T-helper 2 cell treated with Interferon-gamma antibody and Interleukin-4, amounts not matched to agents 5 μg/mL and 100 μg/mL, for 36 hours (primary cell): ENCODE measurements around the gene EEF2KMT.
"Not testable (repeated sequence)": the region's sequence is repeated elsewhere in the genome, so short reads cannot be mapped to it uniquely, and the experiment has no call there.

Experiments
- DNase-seq: peaks from one replicate; pipeline ENCODE4 v3.0.0; 2021; ENCODE audit warnings: low spot score
- H3K27ac Mint-ChIP-seq: one replicate; pipeline ENCODE4 v1.8.0; 2021; ENCODE audit warnings: mild to moderate bottlenecking, mixed read lengths
- H3K27me3 Mint-ChIP-seq: one replicate; pipeline ENCODE4 v1.8.0; 2021; ENCODE audit warnings: low read depth, mixed read lengths
- H3K36me3 Mint-ChIP-seq: one replicate; pipeline ENCODE4 v1.8.0; 2021; ENCODE audit warnings: low read depth, mixed read lengths
- H3K4me1 Mint-ChIP-seq: one replicate; pipeline ENCODE4 v1.8.0; 2021; ENCODE audit warnings: low read depth, mixed read lengths
- H3K4me3 Mint-ChIP-seq: one replicate; pipeline ENCODE4 v1.8.0; 2022; ENCODE audit warnings: mild to moderate bottlenecking, moderate library complexity, mixed read lengths
- H3K9me3 Mint-ChIP-seq: one replicate; pipeline ENCODE4 v1.8.0; 2021; ENCODE audit warnings: mixed read lengths

Gene EEF2KMT

GRCh38 chr16:5084802-5085201 lies 12.8 kb downstream of the EEF2KMT start:
- not testable (repeated sequence) for H3K27ac Mint-ChIP-seq, H3K9me3 Mint-ChIP-seq, H3K4me3 Mint-ChIP-seq, H3K27me3 Mint-ChIP-seq, H3K4me1 Mint-ChIP-seq
- H3K36me3 Mint-ChIP-seq, result peaks cover 22% of the 10 kb centered on the region
- peak; percentile 23 for DNase-seq

GRCh38 chr16:5084099-5084731 lies 13.4 kb downstream of the EEF2KMT start:
- DNase-seq, H3K27ac Mint-ChIP-seq, H3K27me3 Mint-ChIP-seq, H3K9me3 Mint-ChIP-seq, H3K4me1 Mint-ChIP-seq, H3K4me3 Mint-ChIP-seq: not testable (repeated sequence)
- H3K36me3 Mint-ChIP-seq, result peaks cover 24% of the 10 kb centered on the region

- not testable (repeated sequence) for H3K9me3 Mint-ChIP-seq, H3K27me3 Mint-ChIP-seq, DNase-seq, H3K27ac Mint-ChIP-seq, H3K4me1 Mint-ChIP-seq, H3K4me3 Mint-ChIP-seq
- H3K36me3 Mint-ChIP-seq, result peaks cover 24% of the 10 kb centered on the region
These were observed 13.9 kb downstream of the EEF2KMT start for GRCh38 chr16:5083646-5084045.

DNA sequence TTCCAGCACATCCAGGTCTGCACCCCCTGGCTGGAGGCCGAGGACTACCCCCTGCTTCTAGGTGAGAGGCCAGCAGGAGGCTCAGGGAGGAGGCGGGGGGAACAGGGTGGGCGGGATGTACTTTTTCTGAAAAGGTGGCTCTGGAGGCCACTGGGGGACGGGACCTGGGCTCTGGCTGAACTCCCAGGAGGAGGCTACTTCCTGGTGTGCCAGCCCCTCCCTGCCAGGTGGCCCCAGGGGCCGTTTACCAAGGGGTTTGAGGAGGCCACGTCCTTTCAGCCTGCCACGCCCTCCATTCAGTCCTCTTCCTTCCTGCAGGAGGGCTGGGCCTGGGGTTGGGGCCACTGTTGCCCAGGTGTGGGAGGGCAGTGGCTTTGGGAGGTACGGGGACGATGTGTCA lies 16.6 kb downstream of the EEF2KMT start:
- H3K27me3 Mint-ChIP-seq, H3K4me3 Mint-ChIP-seq, H3K4me1 Mint-ChIP-seq, H3K27ac Mint-ChIP-seq, DNase-seq, H3K9me3 Mint-ChIP-seq: not testable (repeated sequence)
- peaks cover 27% of the 10 kb centered on the region for H3K36me3 Mint-ChIP-seq

GRCh38 chr16:5080461-5080860 lies 17.1 kb downstream of the EEF2KMT start:
- not testable (repeated sequence) for H3K27ac Mint-ChIP-seq, H3K4me1 Mint-ChIP-seq, H3K9me3 Mint-ChIP-seq, DNase-seq, H3K27me3 Mint-ChIP-seq, H3K4me3 Mint-ChIP-seq
- H3K36me3 Mint-ChIP-seq, result peaks cover 28% of the 10 kb centered on the region

DNA sequence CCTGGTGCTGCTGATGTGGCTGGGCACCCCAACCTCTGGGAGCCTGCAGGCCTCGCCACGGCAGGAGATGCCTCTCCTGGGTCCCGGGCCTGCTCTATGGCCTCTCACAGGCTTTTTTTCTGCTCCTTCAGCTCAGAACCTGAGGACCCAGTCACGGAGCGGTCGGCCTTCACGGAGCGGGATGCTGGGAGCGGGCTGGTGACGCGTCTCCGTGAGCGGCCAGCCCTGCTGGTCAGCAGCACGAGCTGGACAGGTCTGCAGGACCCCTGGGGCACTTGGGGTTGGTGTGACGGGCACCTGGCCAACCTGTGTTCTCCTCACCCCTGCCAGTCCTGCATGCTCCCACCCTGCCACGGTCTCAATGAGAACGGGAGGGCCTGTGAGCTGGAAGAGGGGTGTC lies 19.0 kb downstream of the EEF2KMT start:
- Mint-ChIP-seq H3K4me3 (no peak overlapping the region), H3K27me3 (no peaks in the 10 kb centered on the region), H3K9me3 (no peaks in the 10 kb centered on the region), H3K4me1 (no peaks in the 10 kb centered on the region), H3K36me3 (peaks cover 23% of the 10 kb centered on the region), H3K27ac (no peak overlapping the region)
- DNase-seq, result no peak

- peaks cover 22% of the 10 kb centered on the region for H3K36me3 Mint-ChIP-seq
- peaks cover 12% of the 10 kb centered on the region for H3K4me1 Mint-ChIP-seq
- no peaks in the 10 kb centered on the region for H3K9me3 Mint-ChIP-seq
- no peak overlapping the region for H3K27ac Mint-ChIP-seq
- no peaks in the 10 kb centered on the region for H3K27me3 Mint-ChIP-seq
- no peak for DNase-seq
- no peak overlapping the region for H3K4me3 Mint-ChIP-seq
These were observed 20.3 kb downstream of the EEF2KMT start for GRCh38 chr16:5077304-5077703.

DNA sequence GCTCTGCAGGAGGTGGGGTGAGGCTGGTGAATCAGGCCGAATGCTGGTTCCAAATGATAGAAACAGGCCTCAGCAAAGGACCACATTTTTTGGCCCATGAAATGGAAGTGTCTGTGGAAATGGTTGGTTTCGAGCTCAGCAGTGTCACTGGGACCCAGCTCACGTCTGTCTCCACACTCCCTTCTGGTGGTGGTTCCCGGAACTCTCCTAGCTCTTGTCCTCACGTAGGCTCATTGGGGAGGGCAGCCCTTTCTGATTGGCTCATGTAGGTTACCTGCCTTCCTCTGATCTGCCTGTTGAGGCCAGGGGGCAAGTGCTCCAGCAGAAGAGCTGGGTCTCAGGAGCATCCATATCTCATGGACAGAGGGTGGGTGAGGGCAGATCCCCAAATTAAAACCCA lies 22.0 kb downstream of the EEF2KMT start:
- Mint-ChIP-seq H3K4me1 (peaks cover 20% of the 10 kb centered on the region), H3K27ac (no peak overlapping the region), H3K36me3 (peaks cover 19% of the 10 kb centered on the region), H3K9me3 (no peaks in the 10 kb centered on the region), H3K4me3 (no peak overlapping the region), H3K27me3 (no peaks in the 10 kb centered on the region)
- no peak for DNase-seq

- H3K9me3 Mint-ChIP-seq, H3K4me3 Mint-ChIP-seq, DNase-seq, H3K27me3 Mint-ChIP-seq, H3K27ac Mint-ChIP-seq: not testable (repeated sequence)
- Mint-ChIP-seq H3K36me3 (peaks cover 16% of the 10 kb centered on the region), H3K4me1 (peaks cover 20% of the 10 kb centered on the region)
These were observed 23.8 kb downstream of the EEF2KMT start for GRCh38 chr16:5073771-5074170.

DNA sequence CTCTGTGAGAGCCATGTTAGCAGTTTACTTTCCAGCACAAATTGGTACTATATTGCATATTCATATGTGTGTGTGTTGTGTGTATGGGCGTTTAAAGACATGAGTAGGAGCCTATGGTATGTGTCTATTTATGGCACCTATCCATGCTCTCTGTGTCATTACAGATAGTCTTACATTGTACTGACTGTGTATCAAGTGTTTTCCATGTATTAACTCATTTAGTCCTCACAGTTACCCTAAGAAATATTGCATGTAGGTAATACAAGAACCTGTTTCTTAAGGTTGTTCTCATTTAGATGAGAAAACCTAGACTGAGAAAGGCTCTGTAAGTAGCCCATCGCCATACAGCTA lies 24.3 kb downstream of the EEF2KMT start:
- peaks cover 16% of the 10 kb centered on the region for H3K36me3 Mint-ChIP-seq
- H3K4me3 Mint-ChIP-seq, result peak overlapping the region; percentile 97
- H3K27ac Mint-ChIP-seq, result peak overlapping the region; percentile 98
- peaks cover 20% of the 10 kb centered on the region for H3K4me1 Mint-ChIP-seq
- no peaks in the 10 kb centered on the region for H3K27me3 Mint-ChIP-seq
- DNase-seq, result no peak
- H3K9me3 Mint-ChIP-seq, result no peaks in the 10 kb centered on the region

DNA sequence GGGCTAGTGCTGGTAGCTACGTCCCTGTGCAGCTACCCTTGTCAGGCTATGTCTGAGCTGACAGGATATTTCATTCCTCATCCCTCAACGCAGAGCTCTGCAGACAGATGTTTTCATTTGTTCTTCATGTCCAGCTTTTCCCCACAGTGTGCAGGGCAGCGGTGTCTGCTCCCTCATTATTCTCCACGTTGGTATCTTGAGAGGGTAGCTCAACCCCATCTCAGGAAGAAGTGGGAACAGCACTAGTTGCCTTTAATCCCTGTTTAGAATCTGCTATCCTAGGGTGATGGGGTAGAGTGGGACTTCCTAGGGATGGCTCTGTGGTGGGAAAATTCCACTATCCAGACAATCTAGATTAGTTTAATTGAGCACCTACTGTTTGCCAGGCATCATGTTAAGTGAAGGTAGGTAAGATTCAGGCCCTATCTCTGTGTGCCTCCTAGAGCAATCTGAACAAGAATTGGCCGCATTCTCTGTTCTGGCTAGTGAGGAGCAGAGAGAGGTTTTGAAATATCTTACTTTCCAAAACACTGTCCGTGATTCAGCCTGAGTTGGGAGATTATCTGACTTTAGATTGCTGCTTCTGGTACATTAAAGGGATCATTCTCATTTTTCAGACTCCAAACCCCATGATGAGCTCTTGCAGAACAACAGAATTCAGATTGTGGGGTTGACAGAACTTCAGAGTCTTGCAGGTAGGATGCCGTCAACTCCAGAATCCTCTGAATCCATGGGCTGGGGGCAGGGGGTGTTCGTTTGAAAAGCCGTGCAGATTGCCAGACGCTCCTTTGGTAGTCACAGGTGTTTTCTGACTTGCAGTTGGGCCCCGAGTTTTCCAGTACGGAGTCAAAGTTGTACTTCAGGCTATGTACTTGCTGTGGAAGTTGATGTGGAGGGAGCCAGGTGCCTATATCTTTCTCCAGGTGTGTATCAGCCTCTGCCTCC lies 25.0 kb downstream of the EEF2KMT start:
- H3K4me3 Mint-ChIP-seq, result peak overlapping the region; percentile 97
- no peaks in the 10 kb centered on the region for H3K9me3 Mint-ChIP-seq
- H3K4me1 Mint-ChIP-seq, result peaks cover 20% of the 10 kb centered on the region
- H3K27me3 Mint-ChIP-seq, result no peaks in the 10 kb centered on the region
- no peak for DNase-seq
- peaks cover 16% of the 10 kb centered on the region for H3K36me3 Mint-ChIP-seq
- H3K27ac Mint-ChIP-seq, result peak overlapping the region; percentile 98

GRCh38 chr16:5071681-5072333 lies 25.8 kb downstream of the EEF2KMT start, which contains the start of gene ALG1:
ALG1 (plus strand) TSS chr16:5071843; CDS start chr16:5071850, 7 bp downstream.
- H3K4me3 Mint-ChIP-seq, result peak within 1 kb of the TSS; percentile 97
- peaks cover 20% of the 10 kb centered on the region for H3K4me1 Mint-ChIP-seq
- H3K27me3 Mint-ChIP-seq, result no peaks in the 10 kb centered on the region
- peak within 1 kb of the TSS; percentile 98 for H3K27ac Mint-ChIP-seq
- peak; percentile 89 for DNase-seq
- H3K36me3 Mint-ChIP-seq, result peaks cover 16% of the 10 kb centered on the region
- no peaks in the 10 kb centered on the region for H3K9me3 Mint-ChIP-seq

GRCh38 chr16:5071341-5071680 lies 26.3 kb downstream of the EEF2KMT start:
- H3K4me1 Mint-ChIP-seq, result peaks cover 20% of the 10 kb centered on the region
- DNase-seq, result no peak
- H3K27me3 Mint-ChIP-seq, result no peaks in the 10 kb centered on the region
- H3K4me3 Mint-ChIP-seq, result peak overlapping the region; percentile 97
- peak overlapping the region; percentile 98 for H3K27ac Mint-ChIP-seq
- H3K9me3 Mint-ChIP-seq, result no peaks in the 10 kb centered on the region
- H3K36me3 Mint-ChIP-seq, result peaks cover 14% of the 10 kb centered on the region
